Iris pigment epithelial cell (primary cell): ENCODE results near the gene HSDL1.

ENCODE experiments used
- DNase-seq: peaks from one replicate; pipeline ENCODE4 v3.0.0-alpha.2; 2011; ENCODE audit warnings: low read depth

Gene HSDL1

DNA sequence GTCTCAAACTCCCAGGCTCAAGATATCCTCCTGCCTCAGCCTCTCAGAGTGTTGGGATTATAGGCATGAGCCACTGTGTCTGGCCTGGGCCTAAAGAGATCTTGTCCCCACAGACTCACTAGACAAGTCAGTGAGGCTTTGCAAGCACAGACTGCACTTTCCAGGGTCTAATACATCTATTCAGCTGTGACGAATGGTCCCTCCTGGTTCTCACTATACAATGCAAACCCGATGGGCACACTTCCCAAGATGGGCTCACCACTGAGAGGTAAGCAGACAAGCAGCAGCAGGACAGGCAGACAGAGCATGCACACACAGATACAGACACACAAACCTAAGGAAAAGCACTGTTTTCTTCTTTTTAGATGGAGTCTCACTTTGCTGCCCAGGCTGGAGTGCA, 37.1 kb downstream of the HSDL1 start:
- no peak for DNase-seq

DNA sequence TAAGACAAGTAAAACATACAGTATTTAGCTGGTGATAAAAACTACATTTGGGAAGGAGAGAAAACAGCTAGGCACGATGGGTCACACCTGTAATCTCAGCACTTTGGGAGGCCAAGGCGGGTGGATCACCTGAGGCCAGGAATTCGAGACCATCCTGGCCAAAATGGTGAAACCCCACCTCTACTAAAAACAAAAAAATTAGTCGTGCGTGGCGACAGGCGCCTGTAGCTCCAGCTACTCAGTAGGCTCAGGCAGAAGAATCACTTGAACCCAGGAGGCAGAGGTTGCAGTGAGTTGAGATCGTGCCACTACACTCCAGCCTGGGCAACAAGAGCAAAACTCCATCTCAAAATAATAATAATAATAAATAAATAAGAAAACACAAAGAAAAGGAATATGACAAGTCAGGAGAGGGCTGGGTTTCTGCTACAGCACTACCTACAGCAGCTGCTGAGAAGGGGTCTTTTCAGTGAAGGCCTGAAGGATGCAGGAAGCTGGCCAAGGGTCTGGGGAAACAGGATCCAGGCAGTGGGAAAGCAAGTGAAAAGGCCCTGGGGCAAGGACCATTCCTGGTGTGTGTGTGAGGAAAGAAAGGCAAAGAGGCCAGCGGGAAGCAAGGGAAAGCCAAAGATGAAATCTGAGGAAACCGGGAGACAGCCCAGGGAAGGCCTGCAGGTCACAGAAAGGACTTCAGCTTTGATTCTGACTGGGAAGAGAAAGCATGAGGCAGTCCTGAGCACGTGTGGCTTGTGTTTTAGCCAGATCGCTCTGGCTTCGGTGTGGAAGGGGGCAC, 38.8 kb downstream of the HSDL1 start:
- DNase-seq: no peak

DNA sequence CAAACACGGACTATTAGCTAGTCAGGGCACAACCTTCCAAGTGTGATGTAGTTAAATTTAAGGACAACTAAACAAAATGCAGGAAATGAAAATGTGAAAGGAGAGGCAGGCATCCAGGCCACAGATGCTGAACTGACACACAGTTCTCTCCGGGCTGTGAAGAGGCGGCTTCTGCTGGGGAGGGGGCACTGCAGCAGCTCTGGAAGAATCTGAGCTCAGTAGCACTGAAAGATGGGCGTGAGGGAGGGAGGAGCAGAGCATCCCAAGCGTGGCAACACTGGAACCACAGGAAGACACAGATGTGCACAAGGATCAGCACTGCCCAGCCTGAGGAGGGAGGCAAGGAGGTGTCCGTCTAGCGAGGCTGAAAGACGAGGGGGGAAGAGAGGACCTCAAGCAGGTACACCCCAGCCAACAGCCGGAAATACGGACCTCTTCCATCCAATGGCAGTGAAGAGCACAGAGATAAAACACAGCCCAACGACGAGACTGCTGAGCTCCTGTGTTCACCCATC, 39.6 kb downstream of the HSDL1 start:
- DNase-seq: no peak

DNA sequence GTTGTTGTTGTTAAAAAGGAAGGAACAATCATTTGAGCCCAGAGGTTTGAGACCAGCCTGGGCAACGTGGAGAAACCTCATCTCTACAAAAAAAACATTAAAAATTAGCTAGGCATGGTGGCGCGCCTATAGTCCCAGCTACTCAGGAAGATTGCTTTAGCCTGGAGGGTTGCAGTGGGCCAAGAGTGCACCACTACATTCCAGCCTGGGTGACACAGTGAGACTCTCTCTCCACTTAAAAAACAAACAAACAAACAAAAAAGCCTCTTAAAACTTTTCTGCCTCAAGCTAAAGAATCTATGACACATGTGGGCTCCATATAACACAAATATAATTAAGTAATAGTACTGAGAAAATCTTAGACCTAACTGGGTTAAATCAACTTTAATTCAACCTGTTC, 40.7 kb downstream of the HSDL1 start:
- no peak for DNase-seq

DNA sequence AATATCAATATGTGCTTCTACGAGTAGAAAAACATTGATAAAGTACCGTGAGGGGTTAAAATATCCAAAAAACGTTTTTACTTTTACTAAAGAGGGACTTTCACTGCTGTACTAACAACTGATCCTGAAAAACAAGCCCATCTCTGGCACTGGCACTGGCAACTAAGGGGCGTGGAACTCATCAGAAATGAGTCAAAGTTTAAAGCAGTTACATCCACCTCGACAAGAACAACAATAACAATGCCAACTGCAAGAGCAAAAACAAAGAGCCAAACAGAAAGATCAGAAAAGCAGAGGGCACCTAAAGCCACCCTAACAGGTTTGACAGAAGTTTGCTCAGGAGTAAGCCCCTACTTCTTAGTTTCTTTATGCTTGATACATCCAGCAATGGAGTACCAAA, 41.3 kb downstream of the HSDL1 start:
- no peak for DNase-seq

DNA sequence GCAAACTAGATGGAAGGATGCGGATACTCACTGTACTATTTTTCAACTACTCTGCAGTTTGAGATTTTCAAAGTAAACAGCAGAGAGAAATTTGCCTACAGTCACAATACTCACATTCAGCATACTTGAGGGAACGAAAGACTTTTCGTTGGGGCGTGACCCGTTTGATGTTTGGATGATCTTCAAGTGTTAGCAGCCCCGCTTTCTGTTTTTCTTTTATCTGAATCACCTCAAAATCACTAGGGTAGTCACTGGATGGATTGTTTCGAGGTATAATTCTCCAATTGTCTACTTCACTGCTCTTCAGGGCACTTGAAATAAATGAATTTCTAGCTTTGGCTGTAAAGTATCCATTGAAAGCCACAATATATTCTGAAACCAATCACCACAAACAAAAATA, 46.0 kb downstream of the HSDL1 start:
- no peak for DNase-seq

DNA sequence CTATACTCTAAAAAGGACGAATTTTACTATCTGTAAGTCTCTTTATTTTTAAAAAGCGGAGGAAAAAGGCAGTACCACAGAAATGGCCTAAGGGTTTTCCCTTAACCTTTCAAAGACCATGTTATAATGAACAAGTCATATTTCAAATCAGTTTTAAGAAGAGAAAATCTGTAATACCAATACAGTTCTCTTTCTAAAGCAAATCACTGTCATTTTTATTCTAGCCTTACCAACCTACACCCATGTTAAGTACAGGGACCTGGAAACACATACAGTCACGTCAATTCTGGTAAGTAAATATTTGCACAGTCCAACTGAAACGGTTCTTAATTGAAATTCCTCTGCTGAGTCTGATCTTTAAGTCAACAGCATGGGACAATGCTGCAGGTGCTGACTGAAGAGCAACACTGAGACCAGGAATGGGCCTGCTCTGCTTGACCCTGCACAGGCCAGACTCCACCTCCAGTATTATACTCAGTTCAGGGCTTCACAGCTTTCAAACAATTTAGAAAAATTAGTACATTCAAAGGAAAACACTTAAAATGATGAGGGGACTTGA, 48.5 kb downstream of the HSDL1 start:
- no peak for DNase-seq

DNA sequence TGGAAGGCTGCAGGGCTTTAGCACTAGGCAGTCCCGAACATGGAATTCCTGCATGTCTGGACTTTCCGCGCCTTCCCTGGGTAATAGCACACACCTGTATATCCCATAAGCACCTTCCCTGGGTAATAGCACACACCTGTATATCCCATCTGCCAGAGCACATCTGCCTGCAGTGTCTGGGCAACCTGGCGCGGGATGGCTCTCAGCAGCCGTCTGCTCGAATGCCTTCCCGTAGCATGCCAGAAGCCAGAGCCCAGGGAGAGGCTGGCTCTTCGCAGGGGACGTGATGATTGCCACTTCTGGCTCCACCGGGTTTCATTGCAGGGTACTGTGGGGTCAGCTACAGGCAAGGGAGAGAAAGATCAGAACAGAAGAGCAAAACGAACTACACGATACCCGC, 49.5 kb downstream of the HSDL1 start:
- DNase-seq: no peak

DNA sequence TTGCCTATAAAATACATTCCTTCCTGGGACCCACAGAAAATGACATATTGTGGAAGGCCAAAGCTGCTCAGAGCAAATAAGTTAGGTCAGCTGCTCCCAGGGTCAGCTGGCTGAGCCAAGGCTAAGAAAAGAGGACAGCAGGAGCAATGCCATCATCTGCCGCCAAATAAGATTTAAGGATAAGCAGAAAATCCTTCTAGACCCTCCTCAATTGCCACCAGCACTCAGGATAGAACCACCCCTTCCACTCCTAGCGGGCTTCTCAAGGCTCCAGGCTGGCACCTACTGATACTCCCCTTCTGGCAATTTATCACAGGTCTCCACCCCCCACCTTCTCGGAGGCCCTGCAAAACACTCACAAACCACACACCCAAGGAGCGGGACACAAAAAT, 51.1 kb downstream of the HSDL1 start:
- DNase-seq: no peak

DNA sequence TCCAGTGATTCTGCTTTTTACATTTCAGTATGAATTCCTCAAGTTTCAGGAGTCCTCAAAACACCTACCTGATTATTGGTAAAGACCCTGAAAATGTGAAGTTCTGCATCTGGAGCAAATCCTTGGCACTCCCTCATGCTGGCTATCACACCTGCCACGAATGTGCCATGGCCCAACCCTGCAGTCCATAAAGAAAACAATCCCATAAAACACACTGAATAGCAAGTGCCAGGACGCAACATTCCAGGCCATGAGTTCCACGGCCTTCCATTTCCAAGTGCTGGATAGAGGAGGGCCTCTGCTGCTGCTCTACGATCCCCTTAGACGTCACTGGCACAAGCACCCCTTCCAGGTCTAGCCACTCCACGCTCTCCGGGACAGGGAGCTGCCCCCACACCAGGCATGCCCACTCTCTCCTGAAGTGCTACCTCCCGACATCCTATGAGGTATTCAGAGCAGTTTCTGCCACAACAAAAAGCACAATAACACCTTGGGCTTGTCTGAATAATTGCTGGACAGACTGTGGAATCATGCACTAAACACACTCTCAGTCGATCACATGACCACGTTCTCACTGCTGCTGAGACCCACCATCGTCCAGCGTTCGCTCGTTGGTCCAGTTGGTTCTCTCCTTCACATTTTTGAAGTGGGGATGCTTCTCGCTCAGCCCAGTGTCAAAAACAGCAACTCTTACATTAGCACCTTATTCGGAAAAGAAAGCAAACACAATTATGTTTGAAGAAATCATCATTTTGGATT, 51.7 kb downstream of the HSDL1 start:
- no peak for DNase-seq

DNA sequence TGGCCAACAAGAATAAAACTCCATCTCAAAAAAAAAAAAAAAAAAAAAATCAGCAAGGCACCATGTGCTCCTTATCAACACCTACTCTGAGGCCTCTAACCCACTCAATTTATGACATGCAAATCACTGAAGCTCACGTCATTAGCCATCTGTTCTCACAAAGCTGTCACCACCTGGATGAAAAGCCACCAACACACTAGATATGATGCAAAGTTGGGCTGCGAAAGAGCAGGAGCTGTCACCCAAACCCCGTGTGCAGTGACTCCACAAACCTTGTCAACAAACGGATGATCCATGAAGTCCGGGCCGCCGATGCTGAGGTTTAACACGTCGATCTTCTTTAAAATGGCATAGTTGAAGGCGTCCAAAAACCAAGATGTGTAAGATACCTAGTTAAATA, 53.5 kb downstream of the HSDL1 start:
- DNase-seq: no peak

DNA sequence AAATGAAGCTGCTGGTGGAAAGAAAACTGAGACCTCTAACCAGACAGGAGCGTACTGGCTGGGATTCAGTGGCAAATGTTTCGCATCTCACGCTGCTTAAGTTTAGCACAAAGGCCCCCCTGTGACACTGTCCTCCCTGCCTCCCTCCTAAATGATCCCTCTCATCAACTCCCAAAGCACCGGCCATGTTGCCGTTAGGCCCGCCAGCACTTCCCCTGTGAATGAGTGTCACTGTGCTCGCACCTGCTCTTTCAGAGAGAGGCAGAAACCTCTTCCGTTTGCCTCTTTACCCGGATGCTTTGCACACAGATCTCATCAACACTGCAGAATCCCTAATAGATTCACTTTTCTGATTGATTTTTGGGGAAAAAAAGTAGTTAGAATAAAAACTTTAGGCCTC, 54.8 kb downstream of the HSDL1 start:
- DNase-seq: no peak

DNA sequence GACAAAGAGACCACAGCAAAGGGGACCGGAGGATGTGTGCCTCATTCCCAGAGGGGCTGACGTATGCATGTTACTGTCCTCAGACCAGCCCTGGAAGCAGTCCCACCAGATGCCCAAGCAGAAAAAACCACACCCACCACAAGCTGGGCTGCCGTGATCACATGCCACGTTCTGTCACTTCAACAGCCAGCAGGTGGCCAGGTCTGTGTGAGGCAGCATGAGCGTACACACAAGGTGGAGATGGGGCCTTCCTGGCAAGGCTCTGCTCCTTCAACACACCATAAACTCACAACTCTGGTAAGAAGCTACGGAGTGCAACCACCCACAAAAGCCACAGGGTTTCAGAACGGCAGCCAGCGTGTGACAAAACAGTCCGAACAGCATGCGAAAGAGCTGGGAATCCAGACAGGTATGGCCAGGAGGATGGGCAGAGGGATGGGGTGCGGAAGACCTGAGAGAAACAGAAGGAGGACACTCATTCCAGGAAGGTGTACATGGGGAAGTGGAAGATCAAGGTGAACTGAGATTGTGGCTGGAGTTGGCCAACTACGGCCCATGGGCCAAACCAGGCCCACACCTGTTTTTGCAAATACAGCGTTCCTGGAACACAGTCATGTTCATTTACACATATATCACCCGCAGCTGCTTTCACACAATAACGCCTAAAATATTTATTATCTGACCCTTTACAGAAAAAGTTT, 56.1 kb downstream of the HSDL1 start:
- no peak for DNase-seq

DNA sequence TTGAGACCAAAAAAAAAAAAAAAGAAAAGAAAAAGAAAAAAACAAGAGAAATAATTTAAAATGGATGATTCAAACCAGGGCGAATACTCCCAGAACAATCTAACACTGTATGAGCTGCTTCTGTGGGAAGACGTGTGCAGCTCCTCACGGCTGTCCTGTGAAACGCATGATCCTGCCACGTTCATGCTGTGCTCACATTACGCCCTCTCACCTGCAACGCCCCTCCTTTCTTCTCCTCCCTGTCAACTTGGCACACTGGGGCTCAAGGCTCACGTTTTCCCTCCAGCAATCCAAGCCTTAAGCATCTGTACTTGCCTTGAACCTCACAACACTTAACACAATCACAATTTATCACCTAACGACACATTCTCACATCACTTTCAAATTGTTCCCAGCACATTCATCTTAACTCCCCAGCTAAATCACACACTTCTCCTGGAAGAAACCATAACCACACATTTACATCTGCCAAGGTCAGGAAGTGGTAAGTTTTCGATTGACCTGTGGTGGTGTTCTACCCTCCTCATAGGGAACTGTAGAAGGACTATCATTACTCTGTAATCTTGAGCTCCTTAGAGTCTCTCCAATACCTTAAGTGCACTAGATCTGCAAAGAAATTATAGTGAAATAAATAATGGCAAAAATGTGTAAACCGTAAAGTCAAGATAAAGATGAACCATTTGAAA, 57.4 kb downstream of the HSDL1 start:
- no peak for DNase-seq

DNA sequence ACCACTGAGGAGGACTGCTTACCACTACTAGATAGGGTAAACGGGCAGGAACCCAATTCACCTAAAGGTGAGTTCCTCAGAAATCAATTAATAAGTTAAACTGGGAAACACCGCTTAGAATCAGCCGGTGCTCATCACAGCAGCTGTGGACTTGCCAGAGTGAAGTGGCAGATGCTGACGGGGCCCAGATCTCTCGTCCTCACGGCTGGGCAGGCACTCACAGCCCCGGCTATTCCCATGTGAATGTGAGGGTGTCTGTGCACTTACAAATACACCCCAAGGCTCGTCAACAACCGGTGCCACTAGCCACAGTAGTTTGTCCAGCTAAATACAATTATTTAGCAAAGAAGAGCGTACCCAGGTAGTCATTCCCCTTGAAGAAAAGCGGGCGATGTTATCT, 58.0 kb downstream of the HSDL1 start:
- DNase-seq: no peak

DNA sequence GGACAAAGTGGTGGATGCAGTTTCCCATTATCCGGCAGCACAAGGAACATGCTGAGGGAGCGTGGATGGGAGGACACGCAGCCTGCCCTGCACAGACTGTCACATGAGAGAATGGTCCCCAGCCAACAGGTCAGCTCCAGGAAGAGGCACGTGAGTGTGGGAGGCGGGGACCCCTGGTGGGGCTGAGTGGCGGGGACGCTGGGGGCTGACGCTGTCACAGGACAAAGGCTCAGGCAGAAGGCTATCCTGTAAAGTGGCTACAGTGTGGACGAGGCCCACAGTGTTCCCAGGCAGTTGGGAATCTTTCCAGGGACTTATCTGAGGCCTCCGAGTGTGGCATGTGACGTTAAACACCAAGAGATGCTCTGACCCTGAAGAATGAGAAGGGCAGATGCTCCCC, 58.6 kb downstream of the HSDL1 start:
- no peak for DNase-seq

DNA sequence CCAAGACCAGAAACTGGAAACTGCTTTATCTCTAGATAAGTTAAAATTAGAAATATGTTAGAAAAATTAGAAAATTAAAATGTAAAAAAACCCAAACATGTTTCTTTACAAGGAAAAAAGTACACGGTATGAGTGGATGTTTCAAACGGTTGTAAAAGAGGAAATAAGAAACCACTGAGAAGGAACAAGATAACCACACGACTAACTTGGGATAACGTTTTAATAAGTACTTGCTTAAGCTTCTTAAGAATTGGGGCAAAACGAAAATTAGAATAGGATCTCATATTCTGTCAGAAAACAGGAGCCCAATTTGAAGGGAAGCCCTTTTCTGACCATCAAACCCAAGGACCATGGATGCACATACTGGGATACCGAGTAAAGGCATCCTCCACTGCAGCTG, 59.2 kb downstream of the HSDL1 start:
- DNase-seq: no peak

DNA sequence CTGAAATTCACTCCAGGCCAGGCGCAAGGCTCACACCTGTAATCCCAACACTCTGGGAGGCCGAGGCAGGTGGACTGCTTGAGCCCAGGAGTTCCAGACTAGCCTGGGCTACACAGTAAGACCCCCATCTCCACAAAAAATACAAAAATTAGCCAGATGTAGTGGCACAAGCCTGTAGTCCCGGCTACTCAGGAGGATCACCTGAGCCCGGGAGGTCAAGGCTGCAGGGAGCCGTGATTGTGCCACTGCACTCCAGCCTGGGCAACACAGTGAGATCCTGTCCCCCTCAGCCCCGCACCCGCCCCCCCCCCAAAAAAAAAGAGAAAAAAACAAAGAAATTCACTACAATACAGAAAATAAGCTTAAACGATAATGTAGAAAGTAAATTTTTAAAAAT, 59.7 kb downstream of the HSDL1 start:
- no peak for DNase-seq

DNA sequence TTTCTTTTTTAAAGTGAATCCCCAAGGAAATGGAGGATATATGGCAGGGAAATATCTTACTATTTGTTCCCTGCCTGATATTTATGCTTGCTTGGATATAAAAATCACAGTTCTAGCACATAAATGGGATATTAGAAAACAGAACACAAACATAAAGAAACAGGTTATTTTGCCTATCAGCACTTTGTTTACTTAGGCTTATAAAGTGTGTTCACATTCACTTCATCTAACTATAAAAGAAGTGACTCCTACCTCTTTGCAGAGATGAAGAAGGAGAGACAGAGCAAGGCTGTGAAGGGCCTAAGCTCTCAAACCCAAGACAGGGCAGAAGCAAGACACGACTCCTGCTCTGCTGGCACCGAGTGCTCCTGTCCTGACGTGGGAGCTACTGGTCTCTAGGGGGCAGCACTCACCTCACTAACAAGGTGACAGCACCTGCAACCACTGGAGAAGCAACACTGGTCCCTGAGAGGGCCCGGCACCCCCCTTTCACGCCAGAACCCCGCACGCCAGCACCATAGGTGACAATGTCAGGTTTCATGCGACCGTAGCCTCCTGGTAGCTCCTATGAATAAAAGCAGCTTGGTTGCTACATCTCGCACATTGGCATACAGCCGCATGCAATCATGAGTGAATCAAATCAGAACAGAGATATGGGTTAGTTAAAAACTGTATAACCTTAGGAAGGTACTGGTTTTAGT, 60.3 kb downstream of the HSDL1 start:
- DNase-seq: peak; percentile 66

DNA sequence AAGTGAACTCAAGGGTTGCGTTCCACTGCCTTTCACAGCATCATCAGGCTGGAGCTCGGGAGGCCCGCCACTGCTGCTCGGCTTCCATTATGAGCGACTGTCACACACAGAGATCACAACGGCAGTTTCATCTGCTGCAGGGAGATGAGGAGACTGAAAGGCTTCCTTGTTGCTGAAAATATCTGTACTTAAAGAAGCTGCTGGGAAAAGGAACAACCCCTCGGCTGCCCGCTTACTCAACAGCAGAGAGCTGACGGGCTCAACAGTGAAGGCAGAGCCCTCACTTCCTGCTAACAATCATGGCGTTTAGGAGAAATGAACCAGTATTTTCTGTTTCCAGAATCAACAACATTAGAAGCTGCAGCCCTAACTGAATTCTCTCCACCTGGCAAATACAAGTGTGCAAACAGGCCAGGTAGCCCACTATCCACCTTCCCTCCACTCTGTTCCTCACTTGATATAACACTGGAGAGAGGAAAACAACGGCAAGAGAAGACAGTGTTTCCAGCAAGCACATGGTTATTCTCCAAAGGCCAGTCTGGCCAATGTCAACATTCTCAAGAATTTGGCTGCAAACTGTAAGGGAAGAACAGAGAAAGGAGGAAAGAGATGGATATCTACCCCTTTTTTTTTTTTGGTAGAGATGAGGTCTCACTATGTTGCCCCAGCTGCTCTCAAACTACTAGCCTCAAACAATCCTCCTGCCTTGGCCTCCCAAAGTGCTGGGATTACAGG, 62.0 kb downstream of the HSDL1 start:
- DNase-seq: no peak

DNA sequence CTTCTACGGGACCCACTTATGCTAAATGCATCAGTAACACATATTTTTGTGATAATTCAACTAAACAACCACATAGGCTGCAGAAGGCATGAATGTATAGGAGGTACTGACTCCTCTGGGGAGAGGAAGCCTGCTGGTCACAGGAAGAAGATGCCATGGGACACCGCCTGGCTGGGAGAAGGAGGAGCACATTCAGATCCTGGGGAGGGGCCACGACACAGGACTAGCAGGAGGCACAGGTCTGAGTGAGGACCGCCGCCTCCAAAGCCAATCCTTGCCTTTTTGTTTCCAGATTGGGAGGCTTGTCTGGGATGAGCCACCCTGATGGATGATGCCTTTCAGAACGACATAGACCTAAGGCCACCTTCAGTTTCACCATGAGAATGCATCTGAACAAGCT, 62.9 kb downstream of the HSDL1 start:
- DNase-seq: no peak
